HepG2 (cell line): ENCODE measurements around the gene SS18L1. TPM values are rescaled to one million over a fixed set of nuclear protein-coding genes. Genes with fewer than 3 reads are reported as not detected.
A peak's percentile ranks its signal among the peaks of the same experiment; 100 is the strongest.

ENCODE experiments used
- AGO2 ChIP-seq: fragments of 200-400 bp; formaldehyde crosslinking; optimal IDR thresholded peaks from 2 replicates; pipeline ENCODE3; 2017; ENCODE audit warnings: mild to moderate bottlenecking, low read depth, low read length, moderate library complexity
- ARID5B ChIP-seq: IDR thresholded peaks from 2 replicates; pipeline ENCODE4 v1.4.0; 2020; ENCODE audit warnings: mild to moderate bottlenecking, missing genetic modification reagents
- DDIT3 ChIP-seq: sonication (generic); formaldehyde crosslinking; IDR thresholded peaks from 2 replicates; pipeline ENCODE4 v1.4.0; 2020; ENCODE audit warnings: mild to moderate bottlenecking, missing genetic modification reagents
- HBP1 ChIP-seq: IDR thresholded peaks from 2 replicates; pipeline ENCODE4 v1.6.1; 2016; ENCODE audit warnings: low read depth, control low read depth
- HMGA1 ChIP-seq: sonication (generic); formaldehyde crosslinking; conservative IDR thresholded peaks from 2 replicates; pipeline ENCODE4 v1.4.0; 2020; ENCODE audit warnings: missing genetic modification reagents
- HMGXB4 ChIP-seq, 2 experiments: sonication (generic) in 1 of 2; formaldehyde crosslinking in 1 of 2; IDR thresholded peaks; 2 replicates each; pipeline versions ENCODE4 v1.4.0 to v1.6.1; 2018 to 2020; ENCODE audit warnings: missing genetic modification reagents in 2 of 2, borderline replicate concordance in 1 of 2, low read depth in 1 of 2, mild to moderate bottlenecking in 1 of 2, missing biosample characterization in 1 of 2
- KDM2A ChIP-seq: sonication (generic); formaldehyde crosslinking; IDR thresholded peaks from 2 replicates; pipeline ENCODE4 v1.4.0; 2020; ENCODE audit warnings: low read depth, missing genetic modification reagents, borderline replicate concordance
- MEIS2 ChIP-seq: sonication (generic); formaldehyde crosslinking; IDR thresholded peaks from 2 replicates; pipeline ENCODE4 v1.9.0; 2021; ENCODE audit warnings: mild to moderate bottlenecking, missing genetic modification reagents
- SAP130 ChIP-seq: IDR thresholded peaks from 2 replicates; pipeline ENCODE4 v1.6.1; 2016; ENCODE audit warnings: low read depth
- SRSF1 ChIP-seq: fragments of 200-400 bp; formaldehyde crosslinking; optimal IDR thresholded peaks from 2 replicates; pipeline ENCODE3; 2017; ENCODE audit warnings: mild to moderate bottlenecking, low read depth, low read length, moderate library complexity
- THAP7 ChIP-seq: sonication (generic); formaldehyde crosslinking; IDR thresholded peaks from 2 replicates; pipeline ENCODE4 v1.8.1; 2023; ENCODE audit warnings: mild to moderate bottlenecking, missing genetic modification reagents
- ZNF18 ChIP-seq: sonication (generic); formaldehyde crosslinking; IDR thresholded peaks from 2 replicates; pipeline ENCODE4 v1.8.0; 2022; ENCODE audit warnings: mild to moderate bottlenecking, missing genetic modification reagents; ENCODE audit not compliant: insufficient replicate concordance
- ZNF331 ChIP-seq: sonication (generic); formaldehyde crosslinking; IDR thresholded peaks from 2 replicates; pipeline ENCODE4 v1.4.0; 2020; ENCODE audit warnings: missing genetic modification reagents
- ZNF580 ChIP-seq: IDR thresholded peaks from 2 replicates; pipeline ENCODE4 v1.6.1; 2016; ENCODE audit warnings: low read depth, borderline replicate concordance
- polyA plus RNA-seq, 8 experiments: library from polyadenylated mRNA; depleted of rRNA in 3 of 8; stranded (reverse) in 7 of 8; unstranded in 1 of 8; fragments of >200 nt; fragmentation: Illumina TruSeq in 4 of 8; extraction: Trizol in 4 of 8; gene quantifications; 2 replicates each; pipeline versions ENCODE4 v1.2.1 to v1.2.3, GENCODE V29; 2011 to 2016; ENCODE audit warnings: low read depth in 4 of 8, missing spikeins in 1 of 8, mixed read lengths in 1 of 8; ENCODE audit not compliant: insufficient read depth in 1 of 8
- total RNA-seq, 5 experiments: library from RNA; depleted of rRNA; stranded (reverse); fragments of >200 nt; fragmentation: Illumina TruSeq; extraction: Trizol; gene quantifications; 2 replicates each; pipeline ENCODE4 v1.2.3, GENCODE V29; 2016; ENCODE audit warnings: low read depth in 1 of 5

SS18L1 gene
- total and polyA plus RNA-seq, 2 of the 13 experiments (the other 11 are each of a cell fraction or from before 2014, with no cell fraction given) = 17.8 to 27.6 TPM

GRCh38 chr20:62156592-62157386, 13.2 kb downstream of the SS18L1 start (continued):
- TF ChIP-seq KDM2A (CRISPR knock-in tag) = peak; percentile 75
- TF ChIP-seq SRSF1 = peak; percentile 21
- TF ChIP-seq DDIT3 = 0 out of 2 replicates have a peak, but pooled peaks have one; percentile 59
- peak; percentile 59; the same call in 1 of the 2 replicates for TF ChIP-seq SAP130 (CRISPR knock-in tag)
- TF ChIP-seq ZNF331 (CRISPR knock-in tag) = peak; percentile 69; the same call in 1 of the 2 replicates
- TF ChIP-seq ZNF18 (CRISPR knock-in tag) = no peak
- 0 out of 2 replicates have a peak, but pooled peaks have one; percentile 27 for TF ChIP-seq ZNF580 (CRISPR knock-in tag)
- TF ChIP-seq AGO2 = peak; percentile 35
- no peak for TF ChIP-seq HBP1 (CRISPR knock-in tag)
- TF ChIP-seq ARID5B (CRISPR knock-in tag) = peak; percentile 34; the same call in 1 of the 2 replicates
- TF ChIP-seq HMGA1 (CRISPR knock-in tag) = no peak
- peak; percentile 65 to 89 for TF ChIP-seq HMGXB4 (CRISPR knock-in tag; IDR thresholded peaks at IDR 0.05; ENCODE audit: borderline replicate concordance in 1 of 2, low read depth in 1 of 2)
- 0 out of 2 replicates have a peak, but pooled peaks have one; percentile 52 for TF ChIP-seq THAP7 (CRISPR knock-in tag)
- no peak for TF ChIP-seq MEIS2 (CRISPR knock-in tag)
